Right atrium auricular region (tissue), 2 donors: ENCODE data around the gene POC1A. TPM values are rescaled to one million over a fixed set of nuclear protein-coding genes. Genes with fewer than 3 reads are reported as not detected.

Source experiments
- DNase-seq: peaks from one replicate; pipeline ENCODE4 v3.0.0-alpha.2; 2019; ENCODE audit warnings: low spot score
- H3K27ac ChIP-seq, 2 donors: fragments of 200-600 bp; sonication (generic); 1 replicate in 1 of 2; 2 replicates in 1 of 2; pipeline ENCODE4 v1.5.1; 2016 to 2019
- H3K27me3 ChIP-seq, 2 donors: fragments of 200-600 bp; sonication (generic); one replicate each; pipeline versions ENCODE4 v1.5.1 to v1.6.0; 2017 to 2019
- H3K36me3 ChIP-seq: fragments of 200-600 bp; sonication (generic); one replicate; pipeline ENCODE4 v1.5.1; 2016
- H3K4me1 ChIP-seq, 2 donors: fragments of 200-600 bp; sonication (generic); one replicate each; pipeline versions ENCODE4 v1.5.1 to v1.6.0; 2017 to 2019
- H3K4me3 ChIP-seq, 2 donors: fragments of 200-600 bp; sonication (generic); 1 replicate in 1 of 2; 2 replicates in 1 of 2; pipeline ENCODE4 v1.5.1; 2017 to 2019; ENCODE audit warnings: mild to moderate bottlenecking in 1 of 2, moderate library complexity in 1 of 2
- H3K9me3 ChIP-seq, 2 donors: fragments of 200-600 bp; sonication (generic); one replicate each; pipeline ENCODE4 v1.5.1; 2019
- CTCF ChIP-seq, 2 donors: fragments of 200-600 bp; sonication (generic); IDR thresholded peaks; one replicate each; pipeline ENCODE4 v1.5.1; 2019; ENCODE audit warnings: antibody characterized with exemption in 2 of 2
- total RNA-seq, 2 donors: library from RNA; depleted of rRNA; stranded (reverse); fragments of >200 nt; gene quantifications; one replicate each; pipeline ENCODE4 v1.1.0, GENCODE V29; 2016

Gene POC1A
- total RNA-seq, 2 donors from 2014 or later = 0.47 to 0.78 TPM

GRCh38 chr3:52132930-52133329 is 21.3 kb downstream of the POC1A start:
- Histone ChIP-seq H3K36me3 (no peaks in the 10 kb centered on the region), H3K27me3 (no peaks in the 10 kb centered on the region), H3K4me3 (no peak overlapping the region), H3K9me3 (no peaks in the 10 kb centered on the region), H3K27ac (no peak overlapping the region), H3K4me1 (peaks cover 0 to 7% of the 10 kb centered on the region in 2 donors)
- DNase-seq = no peak
- no peak for TF ChIP-seq CTCF (IDR thresholded peaks at IDR 0.05)

DNA sequence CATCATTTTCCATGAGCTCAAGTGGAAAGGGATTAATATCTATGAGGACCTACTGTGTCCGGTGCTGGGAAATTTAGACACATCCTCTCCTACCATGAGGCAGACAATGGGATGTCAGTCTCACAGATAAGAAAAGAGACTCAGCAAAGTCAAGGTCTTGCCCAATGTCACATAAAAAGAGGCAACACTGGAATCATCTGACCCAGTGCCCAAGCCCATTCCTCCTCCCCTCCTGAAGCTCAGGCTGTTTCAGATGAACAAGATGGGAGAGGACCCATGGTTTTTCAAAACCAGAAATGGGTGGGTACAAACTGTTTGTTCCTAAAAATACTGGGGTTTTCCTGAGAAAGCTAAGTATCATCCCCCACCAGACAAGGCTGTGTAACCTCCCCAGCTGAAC is 22.2 kb downstream of the POC1A start:
- no peaks in the 10 kb centered on the region for H3K36me3 ChIP-seq
- H3K4me1 ChIP-seq = peaks cover 0 to 10% of the 10 kb centered on the region in 2 donors
- no peaks in the 10 kb centered on the region for H3K27me3 ChIP-seq
- no peak overlapping the region for H3K4me3 ChIP-seq
- no peak for DNase-seq
- no peak overlapping the region for H3K27ac ChIP-seq
- H3K9me3 ChIP-seq = no peaks in the 10 kb centered on the region
- no peak for TF ChIP-seq CTCF (IDR thresholded peaks at IDR 0.05)

GRCh38 chr3:52130966-52131622 is 23.1 kb downstream of the POC1A start:
- no peak for TF ChIP-seq CTCF (IDR thresholded peaks at IDR 0.05)
- no peak for DNase-seq

DNA sequence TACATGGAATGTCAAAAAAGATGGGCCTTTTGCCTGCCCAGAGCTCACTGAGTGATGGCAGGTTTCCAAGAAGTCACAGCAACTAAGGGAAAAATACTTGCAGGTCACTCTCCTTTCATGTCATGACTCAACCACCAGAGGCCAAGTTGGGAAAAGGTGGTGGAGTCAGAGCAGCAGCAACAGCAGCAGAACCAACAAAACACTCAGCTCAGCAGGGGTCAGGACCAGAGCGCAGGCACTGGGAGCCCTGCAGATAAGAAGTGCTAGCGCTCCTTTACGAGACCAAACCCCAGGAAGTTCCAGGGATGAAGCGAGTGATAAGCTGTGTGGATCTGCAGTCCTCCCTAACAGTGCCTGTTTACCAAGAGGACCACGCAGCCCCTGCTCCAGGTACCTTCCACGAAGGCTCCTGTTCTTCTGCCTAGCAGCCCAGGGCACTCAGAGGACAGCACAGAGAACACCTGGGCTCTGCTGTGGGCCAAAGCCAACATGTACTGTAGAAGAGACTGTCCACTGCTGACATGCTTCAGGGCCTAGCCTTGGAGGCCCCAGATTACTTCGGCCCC is 26.0 kb downstream of the POC1A start:
- TF ChIP-seq CTCF (IDR thresholded peaks at IDR 0.05) = no peak
- peaks cover 0 to 21% of the 10 kb centered on the region in 2 donors for H3K4me1 ChIP-seq
- peak overlapping the region; percentile 14 to 23 for H3K27ac ChIP-seq
- H3K36me3 ChIP-seq = no peaks in the 10 kb centered on the region
- DNase-seq = no peak
- no peaks in the 10 kb centered on the region for H3K9me3 ChIP-seq
- no peaks in the 10 kb centered on the region for H3K27me3 ChIP-seq
- H3K4me3 ChIP-seq = no peak overlapping the region

More at GRCh38 chr3:52130966-52131622, 23.1 kb downstream of the POC1A start:
- Histone ChIP-seq H3K36me3 (no peaks in the 10 kb centered on the region), H3K4me1 (peaks cover 0 to 13% of the 10 kb centered on the region in 2 donors), H3K27me3 (no peaks in the 10 kb centered on the region), H3K27ac (no peak overlapping the region), H3K4me3 (no peak overlapping the region), H3K9me3 (no peaks in the 10 kb centered on the region)

DNA sequence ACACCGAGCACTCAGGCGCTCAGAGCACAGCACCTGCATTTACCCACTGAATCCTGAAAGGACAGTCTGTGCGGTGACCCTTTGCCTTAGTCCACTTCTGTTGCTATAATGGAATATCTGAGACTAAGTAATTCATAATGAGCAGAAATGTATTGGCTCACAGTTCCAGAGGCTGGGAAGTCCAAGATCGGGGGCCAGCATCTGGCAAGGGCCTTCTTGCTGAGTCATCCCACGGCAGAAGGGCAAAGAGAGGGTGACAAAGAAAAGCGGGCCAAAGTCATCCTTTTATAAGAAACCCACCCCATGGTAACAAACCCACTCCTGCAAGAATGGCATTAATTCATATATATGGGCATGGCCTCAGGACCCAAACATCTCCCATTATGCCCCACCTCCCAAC is 27.7 kb downstream of the POC1A start:
- Histone ChIP-seq H3K27ac (no peak overlapping the region), H3K4me1 (peaks cover 0 to 36% of the 10 kb centered on the region in 2 donors), H3K9me3 (no peaks in the 10 kb centered on the region), H3K36me3 (no peaks in the 10 kb centered on the region), H3K27me3 (no peaks in the 10 kb centered on the region), H3K4me3 (no peak overlapping the region)
- no peak for DNase-seq
- no peak for TF ChIP-seq CTCF (IDR thresholded peaks at IDR 0.05)
